Nephron (organoid): ENCODE results near the gene C2CD2.
A peak's percentile ranks its signal among the peaks of the same experiment; 100 is the strongest.

ENCODE experiments used
- H3K27ac Mint-ChIP-seq, 3 experiments: 2 replicates each; pipeline ENCODE4 v1.8.0; 2020; ENCODE audit warnings: mixed read lengths in 3 of 3, mild to moderate bottlenecking in 2 of 3, moderate library complexity in 1 of 3
- H3K27me3 Mint-ChIP-seq: 2 replicates; pipeline ENCODE4 v1.8.0; 2021; ENCODE audit warnings: low read depth, mild to moderate bottlenecking, moderate library complexity, mixed read lengths
- H3K36me3 Mint-ChIP-seq: 2 replicates; pipeline ENCODE4 v1.8.0; 2020; ENCODE audit warnings: low read depth, mixed read lengths
- H3K4me1 Mint-ChIP-seq: 2 replicates; pipeline ENCODE4 v1.8.0; 2020; ENCODE audit warnings: mixed read lengths
- H3K4me3 Mint-ChIP-seq, 3 experiments: 2 replicates each; pipeline ENCODE4 v1.8.0; 2020; ENCODE audit warnings: mild to moderate bottlenecking in 3 of 3, mixed read lengths in 3 of 3, moderate library complexity in 2 of 3
- H3K9me3 Mint-ChIP-seq: 2 replicates; pipeline ENCODE4 v1.8.0; 2020; ENCODE audit warnings: mixed read lengths
- CTCF ChIP-seq, 3 experiments: fragments of 200-600 bp; sonication (generic); IDR thresholded peaks; one replicate each; pipeline ENCODE4 v1.5.0; 2021; ENCODE audit warnings: antibody characterized with exemption in 3 of 3; ENCODE audit not compliant: unreplicated experiment in 3 of 3

The C2CD2 gene

GRCh38 chr21:41876396-41876795, 77.4 kb downstream of the C2CD2 start:
- Mint-ChIP-seq H3K27ac (no peak overlapping the region), H3K4me3 (peak overlapping the region; percentile 87 to 98 (median 96)), H3K36me3 (no peaks in the 10 kb centered on the region), H3K9me3 (no peaks in the 10 kb centered on the region), H3K4me1 (peaks cover 19% of the 10 kb centered on the region), H3K27me3 (no peaks in the 10 kb centered on the region)
- TF ChIP-seq CTCF (IDR thresholded peaks at IDR 0.05; ENCODE audit: unreplicated experiment in 3 of 3): no peak

- H3K4me1 Mint-ChIP-seq: peaks cover 19% of the 10 kb centered on the region
- no peak overlapping the region for H3K27ac Mint-ChIP-seq
- H3K36me3 Mint-ChIP-seq: no peaks in the 10 kb centered on the region
- no peak for TF ChIP-seq CTCF (IDR thresholded peaks at IDR 0.05; ENCODE audit: unreplicated experiment in 3 of 3)
- no peak overlapping the region for H3K4me3 Mint-ChIP-seq
- H3K27me3 Mint-ChIP-seq: no peaks in the 10 kb centered on the region
- H3K9me3 Mint-ChIP-seq: no peaks in the 10 kb centered on the region
Observed at GRCh38 chr21:41875086-41875485, 78.7 kb downstream of the C2CD2 start.

- no peak for TF ChIP-seq CTCF (IDR thresholded peaks at IDR 0.05; ENCODE audit: unreplicated experiment in 3 of 3)
- Mint-ChIP-seq H3K36me3 (no peaks in the 10 kb centered on the region), H3K4me1 (peaks cover 19% of the 10 kb centered on the region), H3K9me3 (no peaks in the 10 kb centered on the region), H3K4me3 (peak overlapping the region in 2 of 3 experiments; percentile 12 to 58), H3K27me3 (no peaks in the 10 kb centered on the region), H3K27ac (no peak overlapping the region)
Observed at GRCh38 chr21:41874611-41875010, 79.2 kb downstream of the C2CD2 start.

- Mint-ChIP-seq H3K4me1 (peaks cover 19% of the 10 kb centered on the region), H3K4me3 (no peak overlapping the region), H3K9me3 (no peaks in the 10 kb centered on the region), H3K36me3 (no peaks in the 10 kb centered on the region), H3K27me3 (no peaks in the 10 kb centered on the region), H3K27ac (no peak overlapping the region)
- no peak for TF ChIP-seq CTCF (IDR thresholded peaks at IDR 0.05; ENCODE audit: unreplicated experiment in 3 of 3)
Observed at GRCh38 chr21:41873426-41873825, 80.4 kb downstream of the C2CD2 start.

- Mint-ChIP-seq H3K27me3 (no peaks in the 10 kb centered on the region), H3K4me3 (no peak overlapping the region), H3K4me1 (peaks cover 17% of the 10 kb centered on the region), H3K36me3 (no peaks in the 10 kb centered on the region), H3K9me3 (no peaks in the 10 kb centered on the region), H3K27ac (no peak overlapping the region)
- TF ChIP-seq CTCF (IDR thresholded peaks at IDR 0.05; ENCODE audit: unreplicated experiment in 3 of 3): no peak
Observed at GRCh38 chr21:41873005-41873404, 80.8 kb downstream of the C2CD2 start.

- no peaks in the 10 kb centered on the region for H3K9me3 Mint-ChIP-seq
- H3K27ac Mint-ChIP-seq: no peak overlapping the region
- TF ChIP-seq CTCF (IDR thresholded peaks at IDR 0.05; ENCODE audit: unreplicated experiment in 3 of 3): no peak
- H3K4me3 Mint-ChIP-seq: no peak overlapping the region
- H3K27me3 Mint-ChIP-seq: no peaks in the 10 kb centered on the region
- H3K36me3 Mint-ChIP-seq: no peaks in the 10 kb centered on the region
- peaks cover 9% of the 10 kb centered on the region for H3K4me1 Mint-ChIP-seq
Observed at GRCh38 chr21:41871293-41872030, 82.4 kb downstream of the C2CD2 start.
